Stimulated activated CD8-positive, alpha-beta memory T cell treated with anti-CD3 and anti-CD28 coated beads, Interleukin-12 subunit alpha, Interleukin-12 subunit beta, amount 100 ng/mL, for 24 hours (primary cell): ENCODE measurements around the gene SDK1.
"Not testable (repeated sequence)": the region's sequence is repeated elsewhere in the genome, so short reads cannot be mapped to it uniquely, and the experiment has no call there.

Experiments
- DNase-seq: peaks from one replicate; pipeline ENCODE4 v3.0.0-alpha.2; 2020; ENCODE audit errors: extremely low read depth

The SDK1 gene

GRCh38 chr7:4225881-4226523 is 925.0 kb downstream of the SDK1 start:
- DNase-seq = no peak

- no peak for DNase-seq
Observed at GRCh38 chr7:4226524-4226882, 925.5 kb downstream of the SDK1 start.

- no peak for DNase-seq
Observed at GRCh38 chr7:4227105-4228010, 926.3 kb downstream of the SDK1 start.

GRCh38 chr7:4230352-4230751 is 929.3 kb downstream of the SDK1 start:
- no peak for DNase-seq

GRCh38 chr7:4233146-4233545 is 932.1 kb downstream of the SDK1 start:
- DNase-seq = no peak

GRCh38 chr7:4233621-4234497 is 932.8 kb downstream of the SDK1 start:
- no peak for DNase-seq

DNA sequence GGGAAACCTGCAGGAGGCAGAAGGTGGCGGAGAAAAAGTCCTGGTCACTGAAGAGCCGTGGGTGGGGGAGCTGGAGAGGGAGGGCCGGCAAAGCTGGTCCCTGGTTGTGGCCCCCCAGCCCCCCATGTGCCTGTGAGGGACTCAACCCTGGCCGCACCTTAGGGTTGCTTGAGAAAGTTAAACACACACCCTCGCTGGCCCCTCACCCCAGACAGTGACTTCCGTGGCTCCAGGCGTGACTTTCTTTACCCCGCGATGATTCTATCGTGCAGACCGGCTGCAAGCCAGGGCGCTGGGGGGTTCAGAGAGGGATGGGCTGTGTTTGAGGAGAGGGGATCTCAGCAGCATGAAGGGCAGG is 933.4 kb downstream of the SDK1 start:
- DNase-seq = no peak

DNA sequence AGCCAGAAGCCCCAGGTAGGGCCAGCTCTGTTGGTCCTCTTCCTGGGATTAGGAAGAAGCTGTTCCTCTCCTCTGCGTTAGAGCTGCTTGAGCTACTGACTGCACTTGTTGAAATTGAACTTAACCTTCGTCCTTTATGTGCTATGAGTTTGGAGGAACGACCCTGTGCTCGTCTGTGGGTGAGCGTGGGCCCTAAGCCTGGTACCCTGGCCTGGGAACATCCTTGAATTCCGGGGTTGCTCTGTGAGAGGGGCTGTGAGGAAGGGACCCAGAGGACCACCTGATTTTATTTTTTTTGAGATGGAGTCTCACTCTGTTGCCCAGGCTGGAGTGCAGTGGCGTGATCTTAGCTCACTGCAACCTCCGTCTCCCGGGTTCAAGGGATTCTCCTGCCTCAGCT is 933.8 kb downstream of the SDK1 start:
- no peak for DNase-seq

DNA sequence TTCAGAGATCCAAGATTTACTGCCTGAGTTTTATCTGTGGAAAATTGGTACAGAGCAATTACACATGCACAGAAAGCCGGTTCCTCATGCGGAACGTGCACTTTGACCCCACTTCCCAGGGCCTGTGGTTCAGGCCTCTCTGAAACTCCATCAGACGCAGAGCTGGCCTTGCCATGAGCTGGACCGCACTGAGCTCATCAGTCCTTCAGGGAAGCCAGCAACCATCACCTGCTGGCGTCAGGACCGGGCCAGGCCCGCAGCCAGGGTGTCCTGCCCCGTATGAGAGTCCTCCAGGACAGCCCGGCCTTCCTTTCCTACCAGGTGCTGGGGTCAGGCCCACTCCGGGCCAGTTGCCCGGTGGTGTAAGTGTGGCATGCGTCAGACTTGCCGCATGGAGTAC is 934.5 kb downstream of the SDK1 start:
- DNase-seq = no peak

GRCh38 chr7:4236389-4236788 is 935.3 kb downstream of the SDK1 start:
- no peak for DNase-seq

DNA sequence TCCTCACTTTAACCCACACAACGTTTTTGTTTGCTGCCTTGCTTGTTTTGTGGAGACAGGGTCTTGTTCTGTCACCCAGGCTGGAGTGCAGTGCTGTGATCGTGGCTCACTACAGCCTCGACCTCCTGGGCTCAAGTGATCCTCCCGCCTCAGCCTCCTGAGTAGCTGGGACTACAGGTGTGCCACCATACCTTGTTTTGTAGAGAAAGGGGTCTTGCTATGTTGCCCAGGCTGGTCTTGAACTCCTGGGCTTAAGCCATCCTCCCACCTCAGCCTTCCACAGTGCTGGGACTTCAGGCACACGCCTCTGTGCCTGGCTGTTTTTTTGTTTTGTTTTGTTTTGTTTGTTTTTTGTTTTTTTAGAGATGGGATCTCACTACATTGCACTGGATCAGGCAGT is 935.8 kb downstream of the SDK1 start:
- DNase-seq = not testable (repeated sequence)

DNA sequence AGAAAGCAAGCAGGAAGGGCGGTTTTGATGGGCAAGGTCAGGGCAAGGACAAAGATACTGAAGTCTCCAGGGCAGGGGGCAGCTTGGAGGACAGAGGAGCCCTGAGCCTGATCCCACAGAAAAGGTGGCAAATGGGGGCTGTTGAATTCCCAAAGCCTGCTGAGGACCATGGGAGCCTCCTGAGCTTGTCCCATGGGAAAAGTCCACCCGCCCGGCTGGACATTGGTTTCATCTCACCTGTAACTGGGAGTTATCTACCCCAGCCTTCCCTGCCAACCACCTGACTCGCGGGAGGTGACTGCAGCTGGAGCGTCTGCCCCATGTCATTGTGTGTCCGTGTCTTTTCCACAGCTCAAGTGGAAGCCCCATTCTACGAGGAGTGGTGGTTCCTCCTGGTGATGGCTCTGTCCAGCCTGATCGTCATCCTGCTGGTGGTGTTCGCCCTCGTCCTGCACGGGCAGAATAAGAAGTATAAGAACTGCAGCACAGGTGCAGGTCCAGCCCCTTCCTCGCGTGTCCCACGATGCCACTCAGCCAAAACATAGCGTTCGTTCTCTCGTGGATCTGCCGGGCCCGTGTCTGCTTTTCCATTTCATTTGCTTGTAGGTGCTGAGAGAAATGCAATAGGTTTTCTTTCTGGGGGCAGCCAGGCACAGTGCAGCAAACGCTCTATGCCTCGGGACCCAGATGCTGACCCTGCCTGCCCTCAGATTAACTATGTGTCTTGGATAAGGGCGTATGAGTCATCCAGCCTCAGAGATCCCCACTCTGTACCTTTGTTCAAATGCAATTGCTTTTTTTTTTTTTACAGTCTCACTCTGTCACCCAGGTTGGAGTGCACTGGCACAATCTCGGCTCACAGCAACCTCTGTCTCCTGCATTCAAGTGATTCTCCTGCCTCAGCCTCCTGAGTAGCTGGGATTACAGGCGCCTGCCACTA is 936.5 kb downstream of the SDK1 start:
- DNase-seq = no peak

- no peak for DNase-seq
Observed at GRCh38 chr7:4238861-4239260, 937.8 kb downstream of the SDK1 start.

GRCh38 chr7:4240042-4240441 is 939.0 kb downstream of the SDK1 start:
- DNase-seq = no peak

- no peak for DNase-seq
Observed at GRCh38 chr7:4240520-4241303, 939.7 kb downstream of the SDK1 start.

DNA sequence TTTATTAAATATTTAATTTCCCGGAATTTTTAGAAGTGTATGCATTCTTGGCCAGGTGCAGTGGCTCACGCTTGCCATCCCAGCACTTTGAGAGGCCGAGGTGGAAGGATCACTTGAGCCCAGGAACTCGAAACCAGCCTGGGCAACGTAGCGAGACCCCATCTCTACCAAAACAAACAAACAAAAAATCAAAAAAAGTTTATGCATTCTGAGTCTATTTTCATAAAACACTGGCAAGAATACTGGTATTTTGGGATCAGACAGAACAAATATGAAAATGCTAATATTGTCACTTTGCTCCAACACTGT is 940.2 kb downstream of the SDK1 start:
- no peak for DNase-seq

GRCh38 chr7:4241791-4242190 is 940.7 kb downstream of the SDK1 start:
- no peak for DNase-seq

DNA sequence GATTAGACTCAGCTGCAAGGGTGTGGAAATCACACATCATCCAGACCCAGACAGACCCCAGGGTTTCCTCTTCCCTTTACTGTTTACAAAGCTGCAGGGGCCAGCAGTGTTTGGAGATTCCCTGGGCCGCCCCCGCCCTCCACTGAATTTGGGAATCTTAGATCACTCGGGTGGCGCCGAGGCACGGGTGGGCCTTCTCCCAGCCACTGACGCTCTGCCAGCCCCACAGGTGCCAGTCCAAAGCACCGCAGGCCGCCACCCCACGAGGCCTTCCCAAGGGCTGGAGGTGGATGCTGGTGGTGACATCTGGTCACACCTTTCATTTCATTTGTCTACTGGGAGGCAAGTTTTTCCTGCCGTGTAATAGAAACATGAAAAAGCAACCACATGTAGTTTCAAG is 941.7 kb downstream of the SDK1 start:
- DNase-seq = no peak

GRCh38 chr7:4244041-4244440 is 943.0 kb downstream of the SDK1 start:
- no peak for DNase-seq

GRCh38 chr7:4244635-4245034 is 943.6 kb downstream of the SDK1 start:
- DNase-seq = no peak
